Omental fat pad (tissue), 4 donors: Measurements from ENCODE around the gene GALNT18. TPM values are rescaled to one million over a fixed set of nuclear protein-coding genes. Genes with fewer than 3 reads are reported as not detected.
A peak's percentile ranks its signal among the peaks of the same experiment; 100 is the strongest.
"Not testable (repeated sequence)": the region's sequence is repeated elsewhere in the genome, so short reads cannot be mapped to it uniquely, and the experiment has no call there.

Experiments used
- ATAC-seq: fragments of 150-250 bp; one replicate; pipeline ENCODE4 v1.9.1; 2016; ENCODE audit warnings: mild to moderate bottlenecking, moderate library complexity; ENCODE audit not compliant: low FRiP score
- DNase-seq: peaks from one replicate; pipeline ENCODE4 v3.0.0-alpha.2; 2019; ENCODE audit warnings: low spot score
- CTCF ChIP-seq, 3 donors: fragments of 450-650 bp; IDR thresholded peaks; one replicate each; pipeline ENCODE4 v1.5.1; 2016 to 2017; ENCODE audit warnings: antibody characterized with exemption in 3 of 3, mild to moderate bottlenecking in 3 of 3, moderate library complexity in 2 of 3
- total RNA-seq, 4 donors: library from RNA; depleted of rRNA; stranded (reverse); fragments of >200 nt; gene quantifications; one replicate each; pipeline ENCODE4 v1.1.0, GENCODE V29; 2016

GALNT18 gene
- total RNA-seq, 4 donors from 2014 or later = 21.0 to 47.4 (median 35.7) TPM

DNA sequence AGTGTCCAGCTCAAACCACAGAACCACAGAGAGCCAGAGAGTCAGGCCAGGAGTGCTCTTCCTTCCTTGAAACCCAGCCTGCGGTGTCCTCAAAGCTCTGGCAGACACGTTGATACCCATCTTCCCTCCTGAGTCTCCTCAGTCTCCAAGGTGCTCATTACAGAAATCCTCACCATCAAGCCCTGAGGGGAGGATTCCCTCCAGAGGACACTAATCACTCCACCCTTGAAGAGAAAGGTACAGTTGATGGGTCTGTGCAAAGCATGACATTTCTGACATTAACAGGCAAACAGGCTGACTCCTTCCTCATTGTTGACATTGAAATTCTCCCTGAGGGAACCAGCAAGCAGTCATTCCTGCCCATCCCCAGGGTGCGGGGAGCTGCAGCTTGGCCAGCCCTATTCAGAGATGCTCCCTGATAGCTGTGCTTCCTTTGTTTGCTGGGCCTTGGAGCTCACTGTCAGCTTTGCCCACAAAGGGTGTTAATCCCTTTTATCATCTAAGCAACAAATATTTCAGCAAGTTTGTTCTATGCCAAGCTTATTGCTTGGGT lies 167.1 kb downstream of the GALNT18 start:
- ATAC-seq (no peak), DNase-seq (no peak)
- no peak for TF ChIP-seq CTCF (IDR thresholded peaks at IDR 0.05)

DNA sequence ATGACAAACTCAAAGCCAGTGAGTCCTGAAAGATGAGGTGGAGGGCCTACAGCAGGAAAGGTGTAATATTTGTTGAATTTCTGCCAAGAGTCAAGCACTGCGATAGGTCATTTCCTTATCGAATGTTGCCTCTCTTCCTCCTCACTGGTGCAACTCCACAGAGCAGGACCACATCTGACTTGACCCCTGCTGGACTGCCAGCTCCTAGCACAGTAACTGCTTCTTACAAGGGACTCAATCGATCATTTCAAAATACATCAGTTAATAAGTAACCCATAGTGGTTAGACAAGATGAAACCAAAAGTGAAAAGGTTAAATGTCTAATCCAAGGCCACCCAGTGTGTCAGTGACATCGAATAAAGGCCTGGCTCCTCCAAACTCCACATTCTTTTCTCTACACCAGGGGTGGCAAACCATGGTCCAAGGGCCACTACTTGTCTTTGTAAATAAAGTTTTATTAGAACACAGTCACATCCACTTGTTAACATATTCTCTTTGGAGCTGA lies 170.3 kb downstream of the GALNT18 start:
- no peak for TF ChIP-seq CTCF (IDR thresholded peaks at IDR 0.05)
- ATAC-seq (no peak), DNase-seq (no peak)

DNA sequence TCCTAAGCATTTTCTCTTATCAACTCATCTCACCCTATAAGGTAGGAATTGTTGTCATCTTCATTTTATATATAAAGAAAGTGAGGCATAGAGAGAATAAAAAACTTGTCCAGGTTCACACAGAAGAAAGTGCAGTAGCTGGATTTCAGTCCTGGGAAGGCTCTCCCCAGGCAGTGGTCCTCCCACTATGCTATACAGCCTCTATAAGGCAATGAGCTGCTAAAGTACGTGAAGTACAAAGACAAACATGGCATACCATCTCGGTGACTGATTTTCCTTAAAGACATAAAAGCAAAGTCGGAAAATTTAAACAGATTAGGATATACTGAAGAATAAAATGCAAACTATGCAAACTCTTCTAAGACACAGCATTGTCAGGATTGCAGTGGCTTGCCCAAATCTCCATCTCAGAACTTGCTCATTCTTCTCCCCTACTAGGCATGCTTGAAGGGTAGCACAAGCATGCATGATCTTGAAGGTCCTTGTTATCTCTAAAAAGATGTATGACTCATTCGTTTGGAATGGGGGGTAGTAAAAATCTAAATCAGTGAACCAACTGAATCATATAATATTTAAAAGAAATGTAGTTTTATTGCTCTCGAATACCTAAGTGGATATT lies 171.0 kb downstream of the GALNT18 start:
- no peak for TF ChIP-seq CTCF (IDR thresholded peaks at IDR 0.05)
- DNase-seq (no peak), ATAC-seq (no peak)

GRCh38 chr11:11449327-11449726 lies 172.5 kb downstream of the GALNT18 start:
- no peak for TF ChIP-seq CTCF (IDR thresholded peaks at IDR 0.05)
- DNase-seq (no peak), ATAC-seq (no peak)

- no peak for TF ChIP-seq CTCF (IDR thresholded peaks at IDR 0.05)
- DNase-seq = no peak
- ATAC-seq = no peak
Measured at GRCh38 chr11:11448626-11449025, 173.2 kb downstream of the GALNT18 start.

- ATAC-seq = peak; percentile 31
- not testable (repeated sequence) for DNase-seq
Measured at GRCh38 chr11:11447601-11448000, 174.2 kb downstream of the GALNT18 start.

- no peak for DNase-seq
Measured at GRCh38 chr11:11446967-11447366, 174.8 kb downstream of the GALNT18 start.

More at GRCh38 chr11:11446967-11447366, 174.8 kb downstream of the GALNT18 start:
- no peak for ATAC-seq
- TF ChIP-seq CTCF (IDR thresholded peaks at IDR 0.05) = no peak
